HG02885 (cell line): ENCODE results near the gene CD79B.
"Not testable (repeated sequence)": the region's sequence is repeated elsewhere in the genome, so short reads cannot be mapped to it uniquely, and the experiment has no call there.

Experiments
- ATAC-seq: cut with Tn5 transposase; IDR thresholded peaks from one replicate; pipeline ENCODE4 v1.9.1; 2021; ENCODE audit warnings: mild to moderate bottlenecking; ENCODE audit not compliant: unreplicated experiment, poor library complexity

Gene CD79B

DNA sequence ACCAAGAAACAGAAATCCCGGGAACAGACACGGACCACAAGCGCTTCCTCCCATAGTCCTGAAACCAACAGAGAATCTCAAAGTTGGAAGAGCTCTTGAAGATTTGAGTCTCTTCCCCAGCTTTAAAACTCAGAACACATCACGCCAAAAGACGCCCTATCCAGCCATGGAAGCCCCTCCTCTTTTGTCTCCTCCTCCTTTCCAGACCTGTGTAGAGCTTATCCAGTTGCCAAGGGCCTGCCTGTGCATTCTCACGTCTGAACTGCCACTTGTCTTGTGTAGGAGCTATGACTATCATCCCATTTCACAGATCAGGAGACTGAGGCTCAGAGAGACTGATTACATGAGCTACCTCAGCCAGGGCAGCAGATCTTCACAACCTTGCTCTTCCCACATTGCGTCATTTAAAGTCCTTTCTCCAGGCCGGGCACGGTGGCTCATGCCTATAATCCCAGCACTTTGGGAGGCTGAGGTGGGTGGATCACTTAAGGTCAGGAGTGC, 49.5 kb downstream of the CD79B start:
- not testable (repeated sequence) for ATAC-seq

DNA sequence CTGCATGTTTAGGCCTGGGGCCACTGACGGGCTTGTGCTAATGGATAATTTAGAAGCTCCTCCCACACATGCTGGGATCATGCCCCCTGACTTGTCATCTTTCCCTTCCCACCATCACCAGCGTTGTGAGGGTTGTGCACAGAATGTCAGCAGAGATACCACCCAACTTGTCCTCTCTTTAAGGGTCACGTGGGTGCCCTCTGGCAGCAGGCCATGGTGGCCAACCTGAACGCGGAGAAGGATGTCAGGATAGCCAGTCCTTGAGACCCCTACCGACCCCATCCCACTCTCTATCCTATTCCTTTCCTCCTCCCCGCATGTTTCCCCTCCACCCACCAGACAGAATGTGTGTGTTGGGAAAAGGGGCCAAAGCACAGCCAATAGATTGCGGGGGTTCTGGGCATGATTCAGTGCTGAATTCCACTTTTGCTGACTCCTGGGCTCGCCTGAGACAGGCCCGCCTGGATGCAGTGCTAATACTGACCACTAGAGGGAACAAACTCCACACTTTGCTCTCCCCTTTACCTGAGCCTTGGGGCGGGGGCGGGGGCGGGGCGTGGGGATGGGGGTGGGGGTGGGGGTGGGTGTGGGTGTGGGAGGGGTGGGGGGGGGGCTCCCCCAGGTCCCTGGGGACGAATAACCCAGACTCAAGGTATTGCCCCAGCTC, 50.1 kb downstream of the CD79B start, which contains the start of gene GH2:
GH2 (minus strand) TSS at position 10 of the 667 bp plus-strand sequence. CDS start 143 bp downstream, outside the sequence.
- ATAC-seq: no peak

DNA sequence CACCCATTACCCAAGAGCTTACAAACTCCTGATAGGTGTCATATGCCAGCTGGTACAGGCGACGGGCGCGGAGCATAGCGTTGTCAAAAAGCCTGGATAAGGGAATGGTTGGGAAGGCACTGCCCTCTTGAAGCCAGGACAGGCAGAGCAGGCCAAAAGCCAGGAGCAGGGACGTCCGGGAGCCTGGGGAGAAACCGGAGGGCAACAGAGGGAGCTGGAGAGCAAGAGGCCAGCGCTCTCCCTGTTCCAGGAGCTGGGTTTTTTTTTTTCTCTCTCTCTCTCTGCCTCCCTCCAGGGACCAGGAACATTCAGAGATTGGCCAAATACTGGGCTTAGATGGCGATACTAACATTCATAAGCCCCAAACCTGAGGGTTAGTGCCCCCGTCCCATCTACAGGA, 50.8 kb downstream of the CD79B start:
- ATAC-seq: not testable (repeated sequence)

DNA sequence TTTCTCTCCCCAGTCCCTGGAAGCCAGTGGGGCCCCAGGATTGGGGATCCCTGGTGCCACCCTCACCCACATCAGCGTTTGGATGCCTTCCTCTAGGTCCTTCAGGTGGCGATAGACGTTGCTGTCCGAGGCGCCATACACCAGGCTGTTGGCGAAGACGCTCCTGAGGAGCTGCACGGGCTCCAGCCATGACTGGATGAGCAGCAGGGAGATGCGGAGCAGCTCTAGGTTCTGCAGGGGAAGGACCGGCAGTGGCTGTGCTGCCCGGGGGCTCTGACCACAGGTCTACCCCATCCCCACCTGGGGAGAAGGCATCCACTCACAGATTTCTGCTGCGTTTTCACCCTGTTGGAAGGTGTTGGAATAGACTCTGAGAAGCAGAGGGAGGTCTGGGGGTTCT, 51.4 kb downstream of the CD79B start:
- ATAC-seq: no peak
